NCI-H69 (cell line): ENCODE measurements around the gene AHDC1.
"Not testable (repeated sequence)": the region's sequence is repeated elsewhere in the genome, so short reads cannot be mapped to it uniquely, and the experiment has no call there.

Experiments
- DNase-seq: peaks from one replicate; lab custom pipeline; 2025; lab: John Stamatoyannopoulos, UW

Gene AHDC1

DNA sequence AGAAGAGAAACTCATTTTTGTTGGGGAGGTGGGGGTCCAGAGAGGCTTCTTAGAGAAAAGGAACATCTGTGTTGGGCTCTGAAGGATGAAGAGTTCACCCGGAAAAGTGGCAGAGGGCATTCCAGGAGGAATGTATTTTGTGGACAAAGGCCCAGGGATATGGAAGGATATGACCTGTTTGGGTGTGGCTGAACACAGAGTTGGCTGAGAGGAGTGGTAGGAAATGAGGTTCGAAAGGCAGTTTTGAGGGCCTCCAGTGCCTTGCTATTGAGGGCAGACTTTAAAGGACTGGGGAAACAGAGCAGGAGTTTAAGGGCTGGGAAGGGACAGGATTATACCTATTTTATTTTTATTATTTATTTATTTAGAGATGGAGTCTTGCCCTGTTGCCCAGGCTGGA lies 86.6 kb downstream of the AHDC1 start:
- no peak for DNase-seq

DNA sequence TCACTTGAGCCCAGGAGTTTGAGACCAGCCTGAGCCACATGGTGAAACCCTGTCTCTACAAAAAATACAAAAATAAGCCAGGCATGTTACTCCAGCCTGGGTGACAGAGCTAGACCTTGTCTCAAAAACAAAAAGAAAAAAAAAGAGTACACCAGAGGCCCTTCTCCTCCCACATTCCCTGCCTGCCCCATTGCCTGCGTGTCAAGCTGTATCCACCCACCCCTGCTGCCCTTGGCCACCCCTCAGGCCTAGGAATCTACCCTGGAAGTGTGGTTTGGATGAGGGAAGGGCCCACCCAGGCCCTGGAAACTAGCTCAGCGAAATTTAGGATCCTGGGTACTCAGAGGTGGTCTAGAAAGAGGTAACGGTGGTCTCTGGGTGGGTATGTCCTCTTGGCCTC lies 88.3 kb downstream of the AHDC1 start:
- DNase-seq, result no peak

DNA sequence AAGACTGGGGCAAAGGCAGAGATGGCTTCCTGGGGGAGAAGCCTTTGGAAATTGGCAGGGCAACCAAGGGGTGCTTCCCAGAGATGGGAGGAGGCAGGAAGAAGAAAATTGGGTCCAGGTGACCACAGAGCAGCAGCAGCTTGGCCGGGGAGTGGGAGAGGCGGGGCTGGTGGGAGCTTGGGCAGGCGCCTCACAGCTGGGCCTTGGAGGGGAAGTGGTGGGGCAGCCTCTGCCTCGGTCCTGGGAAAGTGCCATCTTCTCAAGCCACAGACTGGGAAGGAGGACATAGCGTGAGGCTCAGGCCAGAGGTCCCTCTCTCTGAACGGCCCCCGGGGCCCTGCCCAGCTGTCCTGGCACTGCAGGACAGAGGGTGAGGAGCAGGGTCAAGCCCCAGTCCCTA lies 90.0 kb downstream of the AHDC1 start:
- peak; percentile 13 for DNase-seq

DNA sequence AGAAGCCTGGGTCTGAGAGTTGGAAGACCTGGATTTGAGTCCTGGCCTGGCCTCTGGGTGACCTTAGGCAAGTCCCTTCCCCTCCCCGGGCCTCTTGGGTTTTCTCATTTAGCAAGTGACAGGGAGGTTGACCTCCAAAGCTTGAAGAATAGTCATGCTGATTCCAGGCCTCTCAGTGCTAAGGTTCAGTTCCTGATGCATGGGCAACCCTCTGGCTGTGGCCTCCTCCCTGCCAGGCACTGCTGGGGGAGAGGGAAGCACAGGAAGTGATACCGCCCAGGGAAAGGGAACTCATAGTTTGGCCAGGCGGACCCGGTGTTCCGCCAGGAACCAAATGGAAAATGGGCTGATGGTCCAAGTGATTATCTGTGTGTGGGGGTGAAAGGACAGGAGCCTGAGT lies 90.4 kb downstream of the AHDC1 start:
- no peak for DNase-seq

DNA sequence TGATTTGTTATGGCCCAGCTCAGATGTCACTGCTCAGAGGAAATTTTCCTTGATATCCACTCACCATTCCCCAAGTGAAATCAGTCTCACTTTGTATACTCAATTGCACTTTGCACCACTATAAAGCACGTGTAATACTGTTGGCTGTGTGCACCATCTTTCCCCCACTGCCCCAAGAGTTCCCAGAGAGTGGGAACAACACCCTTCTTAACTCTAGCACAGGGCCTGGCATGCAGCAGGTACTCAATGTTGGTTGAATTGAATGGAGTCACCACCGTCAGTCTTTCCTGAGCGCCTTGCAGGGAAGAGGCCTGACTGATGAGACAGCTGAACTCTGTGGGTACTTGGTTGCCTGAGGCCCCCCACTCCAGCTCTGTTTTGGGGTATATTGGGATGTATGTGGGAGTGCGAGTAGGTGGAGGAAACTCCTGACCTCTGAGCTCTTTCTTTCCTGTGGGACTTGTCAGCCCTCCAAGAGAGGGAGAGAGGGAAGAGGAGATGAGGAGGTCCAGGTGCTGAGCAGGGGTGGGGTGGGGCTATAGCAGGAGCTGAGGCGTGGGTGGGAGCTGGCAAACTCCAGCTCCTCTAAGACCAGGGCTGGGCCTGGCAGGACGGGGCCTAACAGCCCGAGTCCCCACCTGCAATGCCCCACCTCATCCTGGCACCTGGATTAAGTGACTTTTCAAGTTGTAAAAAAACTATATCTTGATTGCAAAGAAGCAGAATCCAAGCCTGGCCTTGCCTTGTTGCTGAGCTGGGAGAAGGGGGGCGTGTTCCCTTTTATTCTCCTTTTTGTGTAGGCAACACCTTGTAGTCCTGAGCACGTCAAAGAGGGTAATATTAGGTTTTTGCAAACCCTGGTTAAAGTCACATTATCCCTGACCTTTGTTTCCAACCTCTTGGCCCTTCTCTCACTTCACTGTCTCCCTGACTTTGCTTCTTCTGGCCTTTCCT lies 94.5 kb downstream of the AHDC1 start:
- DNase-seq, result no peak

DNA sequence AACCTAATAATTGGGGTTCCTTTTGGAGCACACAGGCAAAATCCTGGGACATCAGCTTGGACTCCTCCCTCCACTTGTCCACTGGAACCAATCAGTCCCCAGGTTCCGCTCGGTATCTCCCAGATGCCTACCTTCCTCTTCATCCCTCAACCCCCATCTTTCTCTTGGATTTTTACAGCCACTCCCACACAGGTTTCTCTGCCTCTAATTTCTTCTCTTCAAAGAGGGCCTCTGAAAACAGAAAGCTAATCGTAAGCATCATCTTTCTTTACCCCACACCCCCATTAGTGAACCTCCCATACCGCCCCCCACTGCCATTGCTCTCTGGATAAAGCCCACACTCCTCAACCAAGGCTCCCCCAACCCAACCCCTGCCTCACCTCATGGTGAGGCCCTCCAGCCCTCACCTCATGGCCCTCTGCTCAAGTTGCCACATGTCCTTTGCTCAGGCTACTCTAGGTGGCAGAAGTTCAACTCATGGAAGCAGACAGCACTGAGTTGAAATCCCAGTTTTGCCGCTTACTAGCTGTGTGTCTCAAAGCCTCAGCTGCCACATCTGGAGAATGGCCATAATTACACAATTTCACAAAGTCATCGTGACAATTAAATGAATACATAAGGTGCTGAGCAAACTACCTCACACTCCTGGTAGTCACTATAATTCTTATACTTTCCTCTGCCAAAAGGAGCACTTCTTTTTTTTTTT lies 95.8 kb downstream of the AHDC1 start:
- peak; percentile 12 for DNase-seq

DNA sequence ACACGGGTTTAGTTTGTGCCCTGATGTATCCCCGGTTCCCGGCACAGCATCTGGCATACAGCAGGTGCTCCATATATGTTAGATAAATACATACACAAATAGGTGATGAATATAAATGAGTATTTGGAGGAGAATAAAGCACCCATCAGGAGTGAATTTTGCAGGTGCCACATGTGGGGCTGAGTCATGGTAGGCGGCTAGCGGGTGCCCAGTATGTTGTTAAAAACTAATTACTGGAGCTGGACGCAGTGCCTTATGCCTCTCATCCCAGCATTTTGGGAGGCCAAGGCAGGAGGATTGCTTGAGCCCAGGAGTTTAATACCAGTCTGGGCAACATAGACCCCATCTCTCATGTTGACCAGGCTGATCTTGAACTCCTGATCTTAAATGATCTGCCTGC lies 97.2 kb downstream of the AHDC1 start:
- peak; percentile 11 for DNase-seq

DNA sequence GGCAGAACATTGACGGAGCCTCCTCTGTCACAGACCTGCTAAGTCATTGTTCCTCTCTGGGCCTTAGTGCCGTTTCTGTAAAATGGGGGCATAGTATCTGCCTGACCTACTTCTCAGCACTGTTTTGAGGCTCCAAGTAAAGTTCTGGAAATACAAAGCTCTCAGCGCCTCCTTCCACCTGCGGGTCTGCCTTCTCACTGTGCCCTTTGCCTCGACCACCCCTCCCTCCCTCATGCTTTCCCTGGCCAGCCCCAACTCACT lies 98.6 kb downstream of the AHDC1 start:
- DNase-seq, result no peak

DNA sequence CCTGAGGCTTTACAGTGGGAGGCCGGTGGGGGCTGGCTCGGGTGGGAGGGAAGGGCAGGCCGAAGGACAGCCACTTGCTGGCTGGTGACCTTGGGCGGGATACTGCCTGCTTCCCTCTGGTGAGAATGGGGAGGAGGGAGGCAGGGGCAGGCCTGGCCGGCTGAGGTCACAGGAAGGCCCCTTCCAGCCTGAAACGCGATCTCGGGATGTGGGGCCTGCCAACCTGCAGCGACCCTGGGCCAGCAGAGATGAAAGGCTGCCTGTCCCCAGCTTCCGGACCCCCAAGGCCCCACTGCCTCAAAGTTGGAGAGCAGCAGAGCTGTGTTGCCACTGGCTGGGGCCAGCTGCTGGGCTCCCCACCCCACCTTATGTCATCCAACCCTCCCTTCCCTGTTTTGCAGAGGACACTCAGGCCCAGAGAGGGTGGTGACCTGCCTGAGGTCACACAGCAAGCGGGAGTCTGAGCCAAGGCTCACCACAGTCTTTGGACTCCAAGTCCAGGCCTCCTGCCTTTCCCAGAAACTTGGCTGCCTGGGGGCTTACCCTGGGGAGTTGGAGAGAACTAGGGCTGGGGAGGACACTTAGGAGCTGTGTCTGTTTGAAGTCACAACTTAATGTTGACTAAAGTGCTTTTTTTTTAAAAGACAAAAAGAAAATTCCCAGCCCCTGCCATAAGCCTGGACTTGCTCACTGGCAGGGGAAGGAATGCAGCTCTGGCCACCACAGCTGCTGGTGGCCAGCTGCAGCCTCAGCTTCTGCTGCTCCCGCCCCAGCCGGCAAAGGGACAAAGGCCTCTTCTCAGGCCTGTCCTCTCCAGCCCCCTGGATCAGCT lies 99.1 kb downstream of the AHDC1 start:
- peak; percentile 7 for DNase-seq

DNA sequence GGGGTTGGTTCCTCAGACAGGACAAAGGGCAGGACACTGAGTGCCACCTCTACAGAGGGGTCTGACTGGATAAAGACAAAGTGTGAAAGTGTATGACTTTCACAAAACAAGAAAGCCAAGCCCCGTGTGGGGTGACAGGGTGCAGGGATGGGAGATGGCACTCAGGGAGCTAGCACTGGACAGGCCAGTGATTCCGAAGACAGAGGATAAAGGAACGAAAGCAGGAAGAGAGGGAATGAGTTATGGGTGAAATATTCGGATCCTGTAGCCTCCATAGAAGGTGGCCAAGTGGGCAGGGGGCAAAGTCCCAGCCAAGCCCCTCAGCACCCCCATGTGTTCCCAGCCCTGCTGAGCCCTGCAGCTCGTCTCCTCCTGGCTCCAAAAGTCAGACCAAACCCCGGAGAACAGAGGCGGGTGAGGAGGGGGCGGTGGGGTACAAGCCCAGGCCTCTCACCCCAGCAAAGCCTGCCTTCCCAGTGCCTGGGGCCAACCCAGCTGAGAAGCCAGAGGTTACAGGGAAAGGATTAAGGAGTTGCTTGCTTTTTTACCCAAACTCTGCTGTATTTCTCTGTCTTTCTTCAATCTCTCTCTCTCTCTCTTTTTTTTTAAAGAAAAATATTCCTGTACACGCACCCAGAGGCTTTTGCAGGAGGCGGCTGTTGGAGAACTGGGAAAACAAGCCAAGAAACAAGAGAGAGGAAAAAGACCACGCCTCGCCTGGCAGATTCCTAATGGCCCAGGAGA lies 99.9 kb downstream of the AHDC1 start:
- DNase-seq, result no peak

DNA sequence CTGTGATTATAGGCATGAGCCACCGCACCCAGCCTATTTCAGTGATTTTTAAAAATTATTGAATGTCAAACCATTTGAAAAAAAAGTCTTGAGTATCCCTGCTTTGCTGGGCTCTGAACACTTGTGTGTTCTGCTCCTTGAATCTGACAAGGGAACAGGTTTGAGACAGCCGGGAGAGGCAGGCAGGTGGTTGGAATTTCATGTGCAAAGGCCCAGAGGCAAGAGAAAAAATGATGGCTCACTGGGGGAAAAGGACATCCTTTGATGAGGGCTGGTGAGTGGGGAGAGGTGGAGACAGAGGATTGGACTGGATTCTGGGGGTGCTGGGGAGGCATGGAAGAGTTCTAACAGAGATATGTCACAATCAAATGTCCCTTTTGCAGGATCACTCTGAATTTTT lies 100.9 kb downstream of the AHDC1 start:
- no peak for DNase-seq

DNA sequence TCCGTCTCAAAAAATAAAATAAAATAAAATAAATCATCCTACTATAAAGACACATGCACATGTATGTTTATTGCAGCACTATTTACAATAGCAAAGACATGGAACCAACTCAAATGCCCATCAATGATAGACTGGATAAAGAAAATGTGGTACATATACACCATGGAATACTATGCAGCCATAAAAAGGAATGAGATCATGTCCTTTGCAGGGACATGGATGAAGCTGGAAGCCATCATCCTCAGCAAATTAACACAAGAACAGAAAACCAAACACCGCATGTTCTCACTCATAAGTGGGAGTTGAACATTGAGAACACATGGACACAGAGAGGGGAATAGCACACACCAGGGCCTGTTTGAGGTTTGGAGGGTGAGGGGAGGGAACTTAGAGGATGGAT lies 102.8 kb downstream of the AHDC1 start:
- DNase-seq, result not testable (repeated sequence)

DNA sequence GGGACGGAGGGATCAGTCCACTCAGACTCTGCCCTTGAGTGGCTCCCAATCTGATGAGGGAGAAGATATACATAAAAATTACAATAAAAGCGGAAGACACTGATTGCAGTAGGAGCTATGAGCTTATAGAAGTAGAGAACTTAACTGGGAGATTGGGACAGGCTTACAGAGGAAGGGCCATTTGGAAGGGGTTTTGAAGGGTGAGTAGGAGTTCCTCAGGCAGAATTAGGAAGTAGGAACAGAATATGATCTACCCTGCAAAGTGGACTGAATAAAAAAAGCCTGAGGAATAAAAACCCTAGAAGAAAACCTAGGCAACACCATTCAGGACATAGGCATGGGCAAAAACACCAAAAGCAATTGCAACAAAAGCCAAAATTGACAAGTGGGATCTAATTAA lies 104.8 kb downstream of the AHDC1 start:
- no peak for DNase-seq

DNA sequence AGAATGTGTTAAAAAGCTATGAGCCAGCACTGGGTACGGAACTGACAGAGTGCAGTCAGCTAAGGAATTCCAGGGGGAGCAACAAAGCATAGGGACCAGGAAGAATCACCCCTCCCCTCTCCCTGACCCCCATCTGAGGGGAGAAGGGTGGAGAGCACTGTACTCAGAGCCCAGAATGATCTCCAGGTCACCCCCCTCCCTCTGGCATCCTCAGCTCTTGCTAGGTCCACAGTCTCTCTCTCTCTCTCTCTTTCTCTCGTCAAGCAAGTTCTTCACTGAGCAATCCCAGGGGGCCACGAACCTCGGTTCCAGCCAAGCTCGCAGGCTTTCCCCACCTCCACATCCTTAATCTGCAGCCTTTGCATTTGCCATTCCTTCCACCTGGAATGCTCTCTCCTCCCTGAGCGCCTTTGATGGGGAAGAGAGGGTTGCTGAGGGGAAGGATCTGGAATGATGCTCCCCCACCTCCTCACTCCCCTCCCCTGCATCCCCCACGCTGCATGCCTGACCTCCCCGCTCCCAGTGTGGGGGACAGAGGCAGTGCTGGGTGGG lies 107.3 kb downstream of the AHDC1 start:
- DNase-seq, result peak; percentile 39

DNA sequence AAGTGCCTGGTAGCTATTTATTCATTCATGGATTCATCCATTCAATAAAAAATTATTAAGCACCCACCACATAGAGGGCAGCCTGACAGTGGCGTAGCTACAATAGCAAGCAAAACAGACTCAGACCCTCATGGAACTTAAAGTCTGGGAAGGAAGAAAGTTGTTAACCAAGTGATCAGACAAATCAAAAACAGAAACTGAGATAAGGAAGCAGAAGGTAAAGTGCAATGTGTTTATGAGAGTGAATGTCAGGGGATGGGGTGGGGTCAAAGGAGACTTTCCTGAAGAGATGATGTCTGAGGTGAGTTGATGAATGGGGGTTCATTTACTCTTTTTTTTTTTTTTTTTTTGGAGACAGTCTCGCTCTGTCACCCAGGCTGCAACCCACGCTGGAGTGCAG lies 111.1 kb downstream of the AHDC1 start:
- no peak for DNase-seq

DNA sequence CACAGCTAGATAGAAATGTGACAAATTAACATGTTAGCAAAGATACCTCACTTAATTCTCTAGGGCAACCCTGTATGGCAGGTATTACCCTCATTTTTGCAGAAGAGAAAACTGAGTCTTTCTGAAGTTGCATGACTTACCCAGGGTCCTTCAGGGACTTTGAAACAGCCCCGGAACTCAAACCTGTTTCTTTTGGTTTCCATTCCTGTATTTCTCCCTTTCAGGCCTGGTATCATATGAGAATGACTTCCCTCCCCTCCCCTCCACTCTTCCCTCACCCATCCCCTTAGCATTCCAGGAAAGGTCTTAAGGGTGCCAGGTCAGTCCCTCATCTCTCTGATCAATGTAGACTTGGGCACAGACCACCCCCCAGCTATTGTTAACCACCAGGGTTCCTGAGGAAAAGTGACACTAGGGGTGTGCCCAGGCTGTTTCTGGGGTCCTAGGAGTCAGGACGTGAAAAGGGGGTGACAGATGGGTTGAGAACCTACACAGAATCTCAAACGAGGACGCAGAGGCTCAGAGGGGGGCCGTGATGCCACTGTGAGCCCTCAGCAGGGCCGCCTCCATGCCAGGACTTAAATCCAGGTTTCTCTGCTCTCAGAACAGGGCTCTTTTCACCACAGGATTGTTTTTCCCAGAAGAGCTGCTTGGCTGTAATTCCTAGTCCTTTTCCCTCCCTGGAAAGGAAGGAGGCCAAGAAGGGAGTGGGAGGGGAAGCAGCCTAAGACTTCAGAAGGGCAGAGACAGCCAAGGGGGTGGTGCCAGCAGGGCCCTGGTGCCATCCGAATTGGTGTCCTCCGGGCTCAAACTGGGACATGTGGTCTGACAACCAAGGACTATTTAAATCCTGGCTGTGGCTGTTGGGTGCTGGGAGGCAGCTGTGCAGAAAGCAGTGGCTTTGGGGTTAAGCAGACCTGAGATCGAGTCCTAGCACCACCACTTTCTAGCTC lies 111.9 kb downstream of the AHDC1 start:
- no peak for DNase-seq

DNA sequence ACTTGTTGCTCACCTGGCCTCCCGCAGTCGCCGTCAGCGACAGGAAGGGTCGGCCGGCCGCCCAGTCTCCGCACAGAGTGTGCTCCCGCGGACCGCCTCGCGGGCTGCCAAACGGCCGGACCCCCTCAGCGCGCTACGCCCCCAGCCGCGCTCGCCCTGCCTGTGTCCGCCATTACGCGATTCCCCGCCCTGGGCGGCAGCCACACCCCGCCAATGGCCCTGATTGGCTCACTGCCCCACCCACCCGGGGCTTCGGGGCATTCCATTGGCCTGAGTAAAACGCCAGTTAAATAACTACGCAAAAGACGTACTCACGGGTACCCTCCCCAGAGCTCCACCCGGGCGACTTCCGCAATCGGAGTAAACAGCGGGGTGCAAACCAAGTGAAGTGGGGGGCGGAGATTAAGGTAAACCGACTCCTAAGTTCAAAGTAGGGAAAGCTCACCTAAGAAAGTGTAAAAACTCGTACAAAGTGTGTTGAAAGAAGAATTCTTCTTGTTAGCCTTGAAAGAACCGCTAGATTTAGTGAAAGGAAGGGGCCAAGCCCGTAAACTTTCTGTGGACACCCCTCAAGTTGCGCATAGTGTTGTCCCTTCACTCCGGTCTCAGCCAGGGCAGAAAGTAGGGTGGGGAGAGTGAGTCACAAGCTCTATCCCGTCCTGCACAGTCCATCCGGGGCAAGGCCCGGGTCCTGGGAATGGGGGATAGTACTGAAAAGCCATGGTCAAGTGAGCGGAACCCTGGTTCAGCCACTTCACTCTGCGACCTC lies 113.8 kb downstream of the AHDC1 start, which contains the start of gene WASF2:
Gene WASF2, minus strand, starts transcription at position 195 of the 769 bp plus-strand sequence. CDS start 61,277 bp downstream, outside the sequence.
- DNase-seq, result peak; percentile 96

DNA sequence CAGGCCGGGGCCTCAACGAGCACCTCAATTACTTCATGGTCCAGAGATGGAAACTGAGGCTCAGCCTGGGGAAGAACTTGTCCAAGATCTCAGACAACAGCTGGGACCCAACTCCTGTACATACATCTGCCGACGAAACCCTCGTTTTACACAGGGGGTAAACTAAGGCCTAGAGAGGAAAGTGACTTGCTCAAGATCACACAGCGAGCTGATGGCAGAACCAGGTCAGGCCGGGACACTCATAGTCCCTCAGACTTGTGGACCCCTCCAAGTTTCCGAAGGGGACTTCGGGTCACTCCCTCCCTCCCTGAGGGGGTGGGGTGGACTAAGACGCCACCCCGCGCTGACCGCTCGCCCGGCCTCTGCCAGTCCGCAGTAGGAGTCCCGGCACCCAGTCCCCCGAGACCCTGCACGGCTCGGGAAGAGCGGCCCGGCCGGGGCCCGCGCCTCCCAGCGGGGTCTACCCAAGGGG lies 114.4 kb downstream of the AHDC1 start:
- DNase-seq, result peak; percentile 67
